Adrenal gland (tissue), 12 donors: ENCODE data around the gene PSTPIP2. TPM values are rescaled to one million over a fixed set of nuclear protein-coding genes. Genes with fewer than 3 reads are reported as not detected.
"Not testable (repeated sequence)": the region's sequence is repeated elsewhere in the genome, so short reads cannot be mapped to it uniquely, and the experiment has no call there.

Experiments
- DNase-seq, 7 donors: peaks; one replicate each; pipeline ENCODE4 v3.0.0-alpha.2; 2019 to 2020
- H3K27ac ChIP-seq, 5 donors: fragments of 200-600 bp; sonication (generic) in 4 of 5; 1 replicate in 3 of 5; 2 replicates in 2 of 5; pipeline versions ENCODE4 v1.5.1 to v1.8.0; 2016 to 2020; ENCODE audit warnings: mild to moderate bottlenecking in 1 of 5
- H3K27me3 ChIP-seq: fragments of 200-600 bp; 2 replicates; pipeline ENCODE4 v1.8.0; 2021
- H3K36me3 ChIP-seq, 2 donors: fragments of 200-600 bp; replicated peaks in 1 of 2; 1 replicate in 1 of 2; 2 replicates in 1 of 2; pipeline versions ENCODE4 v1.5.1 to v1.8.0; 2018 to 2022
- H3K4me1 ChIP-seq, 2 donors: fragments of 200-600 bp; replicated peaks in 1 of 2; 1 replicate in 1 of 2; 2 replicates in 1 of 2; pipeline versions ENCODE4 v1.5.1 to v1.8.0; 2018 to 2021
- H3K4me3 ChIP-seq, 4 donors: fragments of 200-600 bp; sonication (generic) in 3 of 4; one replicate each; pipeline ENCODE4 v1.5.1; 2016 to 2018
- H3K9me3 ChIP-seq, 3 donors: fragments of 200-600 bp; sonication (generic) in 1 of 3; replicated peaks in 1 of 3; 1 replicate in 2 of 3; 2 replicates in 1 of 3; pipeline versions ENCODE4 v1.5.1 to v1.8.0; 2016 to 2021
- POLR2A ChIP-seq, 2 donors: fragments of 450-650 bp; IDR thresholded peaks; one replicate each; pipeline ENCODE4 v1.6.1; 2017; ENCODE audit warnings: antibody characterized with exemption in 2 of 2, mild to moderate bottlenecking in 2 of 2, moderate library complexity in 1 of 2
- WGBS, 4 donors: extraction: QIAGEN DNeasy Blood & Tissue Kit in 2 of 4; methylation state at CpG; one replicate each; pipeline versions ENCODE4 v1.1.5 to v1.1.7; 2013 to 2017; 5-methylcytosine and 5-hydroxymethylcytosine counted together
- intact Hi-C, 2 donors: fragments of 100-400 bp; cut with DNase I; formaldehyde crosslinking; loops; one replicate each; pipeline versions ENCODE4 v1.14.1 to v1.15.0; 2022 to 2023
- polyA plus RNA-seq, 3 donors: library from polyadenylated mRNA; stranded (reverse); fragments of 200-250 nt in 2 of 3; fragments of 350-450 nt in 1 of 3; fragmentation: Illumina TruSeq in 1 of 3; extraction: RNeasy Lipid Tissue Mini Kit (QIAGEN cat#74804) in 1 of 3; gene quantifications; one replicate each; pipeline ENCODE4 v1.2.3, GENCODE V29; 2013 to 2014
- total RNA-seq, 9 donors: library from RNA; depleted of rRNA in 4 of 9; stranded (reverse); fragments of >200 nt in 4 of 9; fragments of 120-200 nt in 1 of 9; fragmentation: NEBNext Ultra II Directional in 1 of 9; extraction: Animal tissue kit (Norgen Biotek cat#: 25700) in 1 of 9; gene quantifications; one replicate each; pipeline versions ENCODE4 v1.1.0 to v1.2.4, GENCODE V29; 2013 to 2023
- TF ChIP-seq, protein P1 (sequence below), 6 experiments: fragments of 450-650 bp in 4 of 6; fragments of 200-600 bp in 2 of 6; sonication (generic) in 1 of 6; IDR thresholded peaks; 1 replicate in 5 of 6; 2 replicates in 1 of 6; pipeline versions ENCODE4 v1.5.1 to v1.8.0; 2016 to 2021; ENCODE audit warnings: antibody characterized with exemption in 6 of 6, mild to moderate bottlenecking in 2 of 6, moderate library complexity in 1 of 6
- donor health status: healthy with polysubstance abuse.
- donor health status: Bipolar disorder and iron deficiency.
- donor health status: DM: yes; HTN: yes; CAD: no.
- donor health status: DM: no; HTN: no; CAD: no.
- donor health status: DM: no; HTN: no; CAD: no.
- donor health status: DM: yes; HTN: yes; CAD: no.

PSTPIP2 gene
- total and polyA plus RNA-seq, 12 donors: 5.3 to 17.8 (median 8.4) TPM

- peaks cover 19 to 42% of the 10 kb centered on the region in 2 donors for H3K4me1 ChIP-seq
- no peaks in the 10 kb centered on the region for H3K27me3 ChIP-seq
- intact Hi-C loops: no loop called here
- H3K27ac ChIP-seq: peak within 1 kb of the TSS; percentile 45 to 95 (median 88)
- peaks cover 0 to 20% of the 10 kb centered on the region in 2 donors for H3K36me3 ChIP-seq
- peak; percentile 86 to 97 (median 90) for DNase-seq
- WGBS, 4 donors: 0 to 1% (median 1%) methylated on average over 23 to 53 of the region's 53 CpGs
- TF ChIP-seq POLR2A (IDR thresholded peaks at IDR 0.05): peak; percentile 71 to 95
- TF ChIP-seq, protein P1, sequence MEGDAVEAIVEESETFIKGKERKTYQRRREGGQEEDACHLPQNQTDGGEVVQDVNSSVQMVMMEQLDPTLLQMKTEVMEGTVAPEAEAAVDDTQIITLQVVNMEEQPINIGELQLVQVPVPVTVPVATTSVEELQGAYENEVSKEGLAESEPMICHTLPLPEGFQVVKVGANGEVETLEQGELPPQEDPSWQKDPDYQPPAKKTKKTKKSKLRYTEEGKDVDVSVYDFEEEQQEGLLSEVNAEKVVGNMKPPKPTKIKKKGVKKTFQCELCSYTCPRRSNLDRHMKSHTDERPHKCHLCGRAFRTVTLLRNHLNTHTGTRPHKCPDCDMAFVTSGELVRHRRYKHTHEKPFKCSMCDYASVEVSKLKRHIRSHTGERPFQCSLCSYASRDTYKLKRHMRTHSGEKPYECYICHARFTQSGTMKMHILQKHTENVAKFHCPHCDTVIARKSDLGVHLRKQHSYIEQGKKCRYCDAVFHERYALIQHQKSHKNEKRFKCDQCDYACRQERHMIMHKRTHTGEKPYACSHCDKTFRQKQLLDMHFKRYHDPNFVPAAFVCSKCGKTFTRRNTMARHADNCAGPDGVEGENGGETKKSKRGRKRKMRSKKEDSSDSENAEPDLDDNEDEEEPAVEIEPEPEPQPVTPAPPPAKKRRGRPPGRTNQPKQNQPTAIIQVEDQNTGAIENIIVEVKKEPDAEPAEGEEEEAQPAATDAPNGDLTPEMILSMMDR (IDR thresholded peaks at IDR 0.05): no peak
- no peaks in the 10 kb centered on the region for H3K9me3 ChIP-seq
- peak within 1 kb of the TSS; percentile 32 to 100 (median 91) for H3K4me3 ChIP-seq
Observed at GRCh38 chr18:46097801-46098615, 25.9 kb upstream of the PSTPIP2 start, which contains the start of gene ATP5F1A. Gene ATP5F1A (minus strand): TSS chr18:46098296. CDS start chr18:46098231, 65 bp downstream.

DNA sequence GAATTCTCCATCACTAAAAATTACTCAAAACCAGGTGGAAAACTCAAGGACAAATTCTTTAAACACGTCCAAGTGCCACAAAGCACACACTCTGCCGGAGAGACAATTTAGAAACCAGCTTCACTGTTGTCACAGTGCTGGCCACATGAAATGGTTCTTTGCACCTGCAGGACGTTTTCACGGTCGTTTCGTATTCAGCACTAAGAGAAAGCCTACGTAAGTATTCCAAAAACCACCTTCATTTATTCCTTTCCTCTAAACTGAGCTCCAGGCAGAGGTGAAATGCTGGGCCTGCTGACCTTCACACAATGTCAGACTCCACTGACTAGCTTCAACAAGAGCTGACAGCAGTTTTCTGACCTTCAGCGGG, 25.4 kb upstream of the PSTPIP2 start:
- Histone ChIP-seq H3K27me3 (no peaks in the 10 kb centered on the region), H3K27ac (peak overlapping the region; percentile 45 to 95 (median 88)), H3K9me3 (no peaks in the 10 kb centered on the region), H3K4me3 (peak overlapping the region; percentile 32 to 100 (median 91)), H3K4me1 (peaks cover 19 to 43% of the 10 kb centered on the region in 2 donors), H3K36me3 (peaks cover 0 to 24% of the 10 kb centered on the region in 2 donors)
- intact Hi-C loops: no loop called here
- 0 to 1% (median 0%) methylated on average over 7 to 8 of the region's 8 CpGs for WGBS, 4 donors
- no peak for TF ChIP-seq POLR2A (IDR thresholded peaks at IDR 0.05)
- TF ChIP-seq, protein P1 (IDR thresholded peaks at IDR 0.05): no peak
- DNase-seq: no peak

- TF ChIP-seq, protein P1 (IDR thresholded peaks at IDR 0.05): no peak
- TF ChIP-seq POLR2A (IDR thresholded peaks at IDR 0.05): no peak
- Histone ChIP-seq H3K36me3 (peaks cover 0 to 30% of the 10 kb centered on the region in 2 donors), H3K4me3 (peak overlapping the region in 3 of 4 donors; percentile 90 to 100 (median 92)), H3K4me1 (peaks cover 19 to 43% of the 10 kb centered on the region in 2 donors), H3K27ac (peak overlapping the region in 4 of 5 donors; percentile 77 to 95 (median 89)), H3K27me3 (no peaks in the 10 kb centered on the region), H3K9me3 (no peaks in the 10 kb centered on the region)
- intact Hi-C loops: no loop called here
- WGBS, 4 donors: 20 to 33% (median 31%) methylated on average over 22 of the region's 22 CpGs
- peak in 1 of 7 donors; percentile 58 for DNase-seq
Observed at GRCh38 chr18:46096651-46097300, 24.7 kb upstream of the PSTPIP2 start.

GRCh38 chr18:46095532-46095931, 23.5 kb upstream of the PSTPIP2 start:
- no peaks in the 10 kb centered on the region for H3K9me3 ChIP-seq
- WGBS, 4 donors: 95 to 98% (median 96%) methylated on average over 10 of the region's 10 CpGs
- H3K27me3 ChIP-seq: no peaks in the 10 kb centered on the region
- peaks cover 0 to 43% of the 10 kb centered on the region in 2 donors for H3K36me3 ChIP-seq
- H3K27ac ChIP-seq: no peak overlapping the region
- no peak overlapping the region for H3K4me3 ChIP-seq
- peaks cover 19 to 45% of the 10 kb centered on the region in 2 donors for H3K4me1 ChIP-seq
- intact Hi-C loops: no loop called here
- no peak for TF ChIP-seq POLR2A (IDR thresholded peaks at IDR 0.05)
- TF ChIP-seq, protein P1 (IDR thresholded peaks at IDR 0.05): no peak
- DNase-seq: peak in 1 of 7 donors; percentile 45

DNA sequence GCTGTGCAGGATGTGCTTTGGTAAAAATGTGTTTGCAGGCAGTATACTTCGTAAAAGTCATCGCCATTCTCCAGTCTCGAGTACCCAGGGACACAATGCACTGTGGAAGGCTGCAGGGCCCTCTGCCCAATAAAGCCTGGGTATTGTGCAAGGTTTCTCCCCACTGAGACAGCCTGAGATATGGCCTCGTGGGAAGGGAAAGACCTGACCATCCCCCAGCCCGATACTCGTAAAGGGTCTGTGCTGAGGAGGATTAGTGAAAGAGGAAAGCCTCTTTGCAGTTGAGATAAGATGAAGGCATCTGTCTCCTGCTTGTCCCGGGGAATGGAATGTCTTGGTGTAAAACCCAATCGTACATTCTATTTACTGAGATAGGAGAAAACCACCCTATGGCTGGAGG, 16.4 kb upstream of the PSTPIP2 start:
- H3K9me3 ChIP-seq, H3K27me3 ChIP-seq, intact Hi-C loops, H3K4me3 ChIP-seq: not testable (repeated sequence)
- Histone ChIP-seq H3K27ac (peak overlapping the region in 1 of 5 donors; percentile 6), H3K36me3 (peaks cover 0 to 98% of the 10 kb centered on the region in 2 donors), H3K4me1 (peaks cover 8 to 17% of the 10 kb centered on the region in 2 donors)
- WGBS, 4 donors: 65 to 85% (median 71%) methylated on average over 8 of the region's 8 CpGs
- DNase-seq: peak in 1 of 7 donors; percentile 37
